HEK293T (cell line): ENCODE results near the gene GALNT18.

Experiments used
- BHLHE40 ChIP-seq: fragments of 450-650 bp; IDR thresholded peaks from 2 replicates; pipeline ENCODE4 v1.6.1; 2016; ENCODE audit warnings: mild to moderate bottlenecking, moderate library complexity, borderline replicate concordance
- L3MBTL2 ChIP-seq: fragments of 450-650 bp; conservative IDR thresholded peaks from 2 replicates; pipeline ENCODE4 v1.6.1; 2016; ENCODE audit warnings: mild to moderate bottlenecking

DNA sequence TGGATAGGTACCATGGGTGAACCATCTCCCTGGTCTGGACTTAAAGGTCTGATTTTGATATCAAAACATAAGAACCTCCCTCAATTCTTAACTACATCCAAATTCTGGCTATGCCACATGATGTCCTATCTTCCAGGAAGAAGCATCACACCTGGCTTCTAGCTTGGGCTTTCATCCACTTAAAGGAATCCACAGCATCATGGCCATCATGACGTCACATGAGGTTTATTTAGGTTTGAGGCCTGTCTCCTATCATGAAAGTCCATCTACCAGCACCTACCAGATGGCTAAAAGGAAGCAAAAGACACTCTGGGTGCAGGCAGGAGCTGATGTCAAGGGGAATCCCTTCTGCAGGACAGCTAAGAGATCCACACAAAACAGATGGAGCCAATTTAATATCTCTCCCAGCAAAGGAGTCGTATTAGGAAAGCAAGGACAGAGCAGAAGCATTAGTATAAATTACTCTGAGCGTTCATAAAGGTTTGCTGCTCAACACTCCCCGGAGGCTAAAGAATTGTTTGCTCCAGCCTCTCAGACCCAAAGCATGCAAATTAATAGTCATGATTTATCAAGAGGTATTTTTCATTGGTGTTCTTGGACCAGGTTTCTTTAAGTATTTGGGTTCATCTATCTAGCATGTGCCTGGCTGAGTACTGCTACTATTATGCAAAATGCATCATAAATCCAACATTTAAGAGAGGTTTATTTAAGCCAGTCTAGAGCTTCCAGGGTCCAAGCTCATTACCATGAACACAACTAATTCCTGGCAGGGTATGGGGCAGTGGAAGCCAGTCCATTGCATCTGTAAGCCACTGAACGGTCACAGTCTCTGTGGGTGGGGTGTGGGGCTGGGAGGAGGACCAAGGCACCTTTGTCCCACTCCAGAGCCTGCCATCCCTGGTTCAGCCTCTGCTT is 47.2 kb downstream of the GALNT18 start:
- no peak for TF ChIP-seq BHLHE40
- no peak for TF ChIP-seq L3MBTL2
